ENCODE data around the gene NUCKS1. TPM values are rescaled to one million over a fixed set of nuclear protein-coding genes. Genes with fewer than 3 reads are reported as not detected.

NUCKS1 gene
- total RNA-seq, 1 experiment from 2014 or later, result 427 TPM

GRCh38 chr1:205786601-205787000 lies 36.6 kb upstream of the NUCKS1 start:
- no peak overlapping the region for H3K9ac ChIP-seq (ENCODE audit: extremely low read depth, insufficient read length, low read length)
- no CpG with 5 or more reads among the region's 4 CpGs for WGBS (ENCODE audit: extremely low coverage, insufficient read length, low lambda C conversion rate)
- H4K5ac ChIP-seq (ENCODE audit: insufficient read length, low read depth, low read length), result no peak overlapping the region
- no peak overlapping the region for H2BK120ac ChIP-seq (ENCODE audit: low read depth, low read length, poor library complexity, severe bottlenecking)
- H3T11ph ChIP-seq (ENCODE audit: low read length), result no peak overlapping the region
- H3K18ac ChIP-seq (ENCODE audit: insufficient read length, low read depth, low read length), result no peak overlapping the region
- H3K27ac ChIP-seq (ENCODE audit: insufficient read length, low read depth, low read length), result no peak overlapping the region
- no peak overlapping the region for H2BK5ac ChIP-seq (ENCODE audit: insufficient read length, low read length)
- Mint-ChIP-seq H3K27ac (no peak overlapping the region), H3K27me3 (ENCODE audit: low read depth) (no peaks in the 10 kb centered on the region), H3K4me3 (no peak overlapping the region), H3K36me3 (ENCODE audit: insufficient read depth in 1 of 3, low read depth in 3 of 3) (peaks cover 8 to 18% (median 15%) of the 10 kb centered on the region in 3 experiments; a peak in 6 of 7 replicates), H3K4me1 (peaks cover under 1% of the 10 kb centered on the region in 2 experiments; a peak in 1 of 4 replicates), H3K9me3 (no peaks in the 10 kb centered on the region)
- no peaks in the 10 kb centered on the region for H4K20me1 ChIP-seq (ENCODE audit: control insufficient read depth, insufficient read depth, insufficient read length)
- H3K4ac ChIP-seq (ENCODE audit: low read depth, low read length), result no peak overlapping the region
- H3K23ac ChIP-seq (ENCODE audit: insufficient read length, low read depth, low read length), result no peak overlapping the region
- no peak overlapping the region for H2BK12ac ChIP-seq (ENCODE audit: insufficient read length, low read depth, low read length)
- no peaks in the 10 kb centered on the region for H3K23me2 ChIP-seq (ENCODE audit: insufficient read length, low read depth, low read length, poor library complexity, severe bottlenecking)
- H4K8ac ChIP-seq (replicated peaks; ENCODE audit: insufficient read length, low read depth, low read length), result no peak overlapping the region
- no peak overlapping the region for H2AFZ ChIP-seq (ENCODE audit: low read length)
- no peak overlapping the region for H4K91ac ChIP-seq (ENCODE audit: insufficient read length, low read depth, low read length)
- no peaks in the 10 kb centered on the region for H3K79me1 ChIP-seq (ENCODE audit: insufficient read depth, low read depth, low read length, poor library complexity, severe bottlenecking)
- no peak overlapping the region for H3K14ac ChIP-seq (ENCODE audit: insufficient read depth, low read length)
- H3K27me3 ChIP-seq (ENCODE audit: insufficient read depth, low read length), result no peaks in the 10 kb centered on the region
- no peak for DNase-seq
- no peaks in the 10 kb centered on the region for H3K4me1 ChIP-seq (ENCODE audit: insufficient read depth, low read length)
- H3K56ac ChIP-seq (ENCODE audit: insufficient read length, low read depth, low read length), result no peak overlapping the region
- no peak for TF ChIP-seq CTCF (conservative IDR thresholded peaks at IDR 0.05)
- H3K9me3 ChIP-seq (ENCODE audit: control insufficient read depth, low read depth, low read length), result no peaks in the 10 kb centered on the region
- no peak overlapping the region for H2AK5ac ChIP-seq (ENCODE audit: insufficient read length, low read length)
- H3K4me2 ChIP-seq (ENCODE audit: insufficient read depth, insufficient read length, low read length), result no peak overlapping the region
- H3K79me2 ChIP-seq (ENCODE audit: insufficient read depth, low read length), result no peaks in the 10 kb centered on the region
- no peak overlapping the region for H2BK20ac ChIP-seq (ENCODE audit: low read depth, low read length, poor library complexity, severe bottlenecking)
- H2BK15ac ChIP-seq (ENCODE audit: low read depth, low read length), result no peak overlapping the region

Data from H9 (cell line).